Activated CD8-positive, alpha-beta memory T cell treated with anti-CD3 and anti-CD28 coated beads for 1 hour (primary cell): ENCODE data around the gene NYAP1.
"Not testable (repeated sequence)": the region's sequence is repeated elsewhere in the genome, so short reads cannot be mapped to it uniquely, and the experiment has no call there.

ENCODE experiments used
- DNase-seq, 2 donors: peaks; one replicate each; pipeline ENCODE4 v3.0.0-alpha.2; 2020; ENCODE audit warnings: low read depth in 1 of 2; ENCODE audit errors: extremely low read depth in 1 of 2

Gene NYAP1

GRCh38 chr7:100483722-100484672 lies at the start of gene NYAP1:
NYAP1 (plus strand) TSS chr7:100483927; CDS start chr7:100485312, 1,385 bp downstream.
- DNase-seq: peak in 1 of 2 donors; percentile 32

DNA sequence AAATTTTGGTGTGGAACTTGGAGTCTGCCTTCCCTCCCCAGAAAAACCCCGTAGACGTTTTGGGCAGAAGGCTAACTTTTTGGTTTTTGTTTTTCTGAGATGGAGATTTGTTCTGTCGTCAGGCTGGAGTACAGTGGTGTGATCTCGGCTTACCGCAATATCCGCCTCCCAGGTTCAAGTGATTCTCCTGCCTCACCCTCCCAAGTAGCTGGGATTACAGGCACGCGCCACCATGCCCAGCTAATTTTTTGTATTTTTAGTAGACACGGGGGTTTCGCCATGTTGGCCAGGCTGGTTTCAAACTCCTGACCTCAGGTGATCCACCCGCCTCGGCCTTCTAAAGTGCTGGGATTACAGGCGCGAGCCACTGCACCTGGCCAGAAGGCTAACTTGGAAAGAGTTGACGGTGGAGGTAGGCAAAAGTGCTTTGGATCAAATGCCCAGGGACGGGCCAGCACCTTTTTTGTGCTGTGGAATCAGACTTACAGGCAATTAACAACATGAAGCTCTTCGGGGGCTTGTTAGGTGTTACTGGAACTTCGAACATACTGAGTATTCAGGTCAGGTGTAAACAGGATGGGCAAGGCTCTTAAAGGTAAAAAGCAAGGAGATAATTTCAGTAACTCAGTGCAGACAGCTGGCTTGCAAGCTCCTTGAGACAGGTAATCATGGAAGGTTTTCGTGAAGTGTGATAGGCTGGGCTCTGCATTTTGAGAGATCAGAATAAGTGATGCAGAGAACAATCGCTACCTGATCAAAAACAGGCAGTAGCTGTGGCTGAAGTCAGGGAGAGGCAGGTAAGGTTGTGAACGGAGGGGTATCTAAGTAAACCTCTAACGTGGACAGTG lies 49.2 kb upstream of the NYAP1 start:
- DNase-seq: no peak

DNA sequence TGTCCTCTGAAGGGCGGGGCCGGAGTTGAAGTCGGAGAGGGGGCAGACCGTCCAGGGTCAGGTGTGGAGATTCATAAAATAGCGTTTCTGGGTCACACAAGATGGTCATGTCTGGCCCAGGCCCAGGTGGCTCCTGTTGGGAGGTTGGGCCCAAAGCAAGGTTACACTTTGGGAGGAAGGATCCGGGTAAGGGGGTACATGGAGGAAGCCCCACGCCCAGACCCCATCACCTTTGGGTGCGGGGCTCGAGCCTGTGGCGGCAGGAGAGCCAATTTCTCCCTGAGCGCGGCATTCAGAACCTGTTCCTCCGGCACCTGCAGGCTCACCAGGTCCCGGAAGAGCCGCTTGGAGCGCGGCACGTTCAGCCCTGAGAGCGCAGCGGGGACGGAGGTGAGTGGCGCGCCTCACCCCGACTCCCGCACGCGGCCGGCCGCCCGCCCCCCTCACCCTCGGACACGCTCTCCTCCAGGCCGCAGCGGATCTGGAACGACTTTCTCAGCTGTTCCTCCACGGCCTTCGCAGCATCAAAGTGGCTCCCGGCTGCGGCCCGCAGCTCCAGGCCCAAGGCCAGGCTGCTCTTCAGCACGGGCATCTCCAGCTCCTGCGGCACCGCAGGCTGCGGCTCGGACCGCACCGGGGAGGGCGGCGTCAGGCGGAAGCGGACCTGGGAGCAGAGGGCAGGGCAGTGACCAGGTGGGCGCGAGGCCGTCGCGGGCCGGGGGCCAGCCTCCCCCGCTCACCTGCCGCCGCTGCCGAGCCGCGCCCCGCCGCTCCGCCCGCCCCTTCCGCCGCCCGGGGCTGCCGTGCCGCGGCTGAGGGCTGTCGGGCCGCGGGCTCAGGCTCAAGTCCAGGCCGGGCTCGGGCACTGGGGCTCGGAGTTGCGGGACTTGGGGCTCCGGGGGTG lies 48.1 kb upstream of the NYAP1 start:
- DNase-seq: no peak

- DNase-seq: no peak
Observed at GRCh38 chr7:100437150-100438100, 46.3 kb upstream of the NYAP1 start.

DNA sequence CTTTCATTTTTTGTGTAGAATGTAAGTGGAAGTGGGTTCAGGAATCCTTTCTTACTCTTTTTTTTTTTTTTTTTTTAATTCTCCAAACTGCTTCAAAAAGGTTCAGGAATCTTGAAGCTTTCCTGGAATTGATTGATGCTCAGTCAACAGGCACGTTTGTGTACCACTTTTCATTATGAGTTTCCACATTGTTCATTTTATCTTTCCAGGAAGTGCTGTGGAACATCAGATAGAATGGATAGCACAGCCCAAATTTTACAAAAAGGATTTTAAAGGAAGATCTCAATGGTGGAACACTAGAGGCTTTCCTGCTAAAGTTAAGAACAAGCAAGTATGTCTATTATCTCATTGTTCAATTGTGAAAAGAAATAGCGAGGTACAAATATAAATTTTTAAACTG lies 45.6 kb upstream of the NYAP1 start:
- no peak for DNase-seq

GRCh38 chr7:100438731-100439130 lies 45.0 kb upstream of the NYAP1 start:
- not testable (repeated sequence) for DNase-seq

- not testable (repeated sequence) for DNase-seq
Observed at GRCh38 chr7:100439244-100439643, 44.5 kb upstream of the NYAP1 start.

- DNase-seq: no peak
Observed at GRCh38 chr7:100441641-100442535, 41.8 kb upstream of the NYAP1 start.

DNA sequence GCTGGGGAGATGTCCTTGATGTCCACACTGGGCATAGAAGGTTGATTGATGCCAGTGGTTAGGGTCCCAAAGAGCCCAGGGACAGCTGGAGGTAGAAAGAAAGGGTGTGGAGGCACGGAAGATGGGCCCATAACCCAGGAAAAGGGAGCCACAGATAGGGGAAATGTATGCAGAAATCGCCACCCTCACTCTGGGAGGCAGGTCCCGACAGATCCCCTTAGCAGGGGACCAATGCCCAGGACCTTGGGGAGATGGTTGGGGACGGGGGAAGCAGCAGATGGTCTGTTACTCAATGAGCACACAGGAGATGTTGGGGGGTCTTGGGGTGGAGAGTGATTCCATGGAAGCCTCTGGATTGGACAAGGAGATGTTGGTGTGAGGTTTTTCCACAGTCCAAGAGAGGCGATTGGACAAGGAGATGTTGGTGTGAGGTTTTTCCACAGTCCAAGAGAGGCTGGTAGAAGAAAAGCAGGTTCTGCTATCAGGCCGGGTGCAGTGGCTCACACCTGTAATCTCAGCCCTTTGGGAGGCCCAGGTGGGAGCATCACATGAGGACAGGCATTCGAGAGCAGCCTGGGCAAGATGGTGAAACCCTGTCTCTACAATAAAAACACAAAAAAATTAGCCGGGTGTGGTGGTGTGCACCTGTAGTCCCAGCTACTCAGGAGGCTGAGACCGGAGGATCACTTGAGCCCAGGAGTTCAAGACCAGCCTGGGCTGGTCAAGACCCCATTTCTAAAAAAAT lies 40.5 kb upstream of the NYAP1 start:
- no peak for DNase-seq

- no peak for DNase-seq
Observed at GRCh38 chr7:100444311-100445278, 39.1 kb upstream of the NYAP1 start.

GRCh38 chr7:100446040-100446439 lies 37.7 kb upstream of the NYAP1 start:
- no peak for DNase-seq

DNA sequence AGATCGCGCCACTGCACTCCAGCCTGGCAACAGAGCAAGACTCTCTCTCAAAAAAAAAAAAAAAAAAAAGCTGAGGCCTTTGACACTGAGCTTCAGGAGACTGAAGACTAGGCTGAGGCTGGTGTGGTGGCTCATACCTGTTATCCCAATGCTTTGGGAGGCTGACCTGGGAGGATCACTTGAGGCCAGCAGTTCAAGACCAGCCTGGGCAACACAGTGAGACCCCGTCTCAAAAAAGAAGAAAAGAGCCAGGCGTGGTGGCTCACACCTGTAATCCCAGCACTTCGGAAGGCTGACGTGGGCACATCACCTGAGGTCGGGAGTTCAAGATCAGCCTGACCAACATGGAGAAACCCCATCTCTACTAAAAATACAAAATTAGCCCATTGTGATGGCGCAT lies 36.4 kb upstream of the NYAP1 start:
- not testable (repeated sequence) for DNase-seq

DNA sequence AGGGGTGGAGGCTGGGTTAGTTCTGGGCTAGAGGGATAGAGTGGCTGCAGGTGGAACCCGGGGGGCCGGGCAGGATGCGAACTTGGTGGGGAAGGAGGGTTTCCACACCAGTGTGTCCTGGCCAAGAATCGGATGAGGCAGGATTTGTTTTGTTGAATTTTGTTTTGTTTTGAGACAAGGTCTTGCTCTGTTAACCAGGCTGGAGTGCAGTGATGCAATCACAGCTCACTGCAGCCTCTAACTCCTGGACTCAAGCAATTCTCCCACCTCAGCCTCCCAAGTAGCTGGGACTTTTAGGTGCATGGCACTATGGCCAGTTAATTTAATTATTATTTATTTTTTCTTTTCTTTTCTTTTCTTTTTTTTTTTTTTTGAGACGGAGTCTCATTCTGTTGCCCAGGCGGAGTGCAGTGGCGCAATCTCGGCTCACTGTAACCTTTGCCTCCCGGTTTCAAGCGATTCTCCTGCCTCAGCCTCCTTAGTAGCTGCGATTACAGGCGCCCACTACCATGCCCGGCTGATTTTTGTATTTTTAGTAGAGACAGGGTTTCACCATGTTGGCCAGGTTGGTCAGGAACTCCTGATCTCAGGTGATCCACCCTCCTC lies 34.4 kb upstream of the NYAP1 start:
- no peak for DNase-seq

DNA sequence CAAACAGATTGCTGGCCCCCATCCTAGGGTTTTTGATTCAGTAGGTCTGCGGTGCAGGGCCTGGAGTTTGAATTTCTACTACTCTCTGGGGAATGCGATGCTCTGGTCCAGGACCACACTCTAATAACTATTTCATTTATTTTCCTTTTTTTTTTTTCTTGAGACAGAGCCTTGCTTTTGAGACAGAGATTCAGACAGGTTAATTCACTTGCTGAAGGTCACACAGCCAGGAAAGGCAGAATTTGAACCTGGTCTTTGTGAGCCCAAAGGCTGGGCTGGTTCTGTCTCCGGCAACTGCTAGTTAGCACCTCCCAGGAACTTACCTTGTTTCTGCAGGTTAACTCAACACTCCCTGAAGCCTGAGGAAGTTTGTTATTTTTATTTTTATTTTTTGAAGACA lies 31.2 kb upstream of the NYAP1 start:
- no peak for DNase-seq

GRCh38 chr7:100453854-100454253 lies 29.9 kb upstream of the NYAP1 start:
- not testable (repeated sequence) for DNase-seq

GRCh38 chr7:100455206-100455605 lies 28.5 kb upstream of the NYAP1 start:
- no peak for DNase-seq
